Cortex of kidney (tissue), 1 donor: ENCODE data around the gene STT3B.

ENCODE experiments used
- DNase-seq: peaks from one replicate; lab custom pipeline; 2025; lab: John Stamatoyannopoulos, UW

The STT3B gene

DNA sequence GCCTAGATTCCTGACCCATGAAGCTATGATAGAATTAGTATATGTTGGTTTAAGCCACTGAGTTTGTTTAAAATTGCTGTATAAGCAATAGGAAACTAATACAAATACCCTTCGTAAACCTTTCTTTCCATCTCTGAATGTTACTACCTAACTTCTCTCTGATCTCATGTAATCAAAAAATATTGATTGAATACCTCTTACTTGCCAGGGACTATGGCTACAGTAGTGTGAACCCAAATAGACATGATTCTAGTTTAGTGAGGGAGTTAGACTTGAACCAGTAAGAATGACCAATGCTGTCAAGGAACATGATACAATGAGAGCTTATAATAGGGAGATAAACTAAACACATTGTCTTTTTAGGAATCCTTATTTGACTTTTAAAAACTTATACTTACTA, 19.4 kb downstream of the STT3B start:
- no peak for DNase-seq

DNA sequence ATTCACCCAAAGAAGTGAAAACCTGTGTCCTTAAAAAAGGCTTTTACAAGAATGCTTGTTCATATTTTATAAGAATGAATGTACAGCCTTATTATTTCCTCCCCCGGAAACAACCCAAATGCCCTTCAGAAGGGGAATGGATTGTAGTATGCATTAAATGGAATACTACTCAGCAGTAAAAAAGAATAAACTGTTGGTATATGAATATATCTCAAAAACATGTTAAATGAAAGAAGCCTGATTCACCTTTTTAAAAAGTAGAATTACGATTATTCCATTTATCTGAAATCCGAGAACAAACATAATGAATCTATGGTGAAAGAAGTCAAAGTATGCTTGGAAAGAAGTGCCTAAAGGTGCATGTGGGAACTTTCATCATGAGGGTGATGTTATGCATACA, 20.5 kb downstream of the STT3B start:
- DNase-seq = no peak

GRCh38 chr3:31555204-31555603, 22.5 kb downstream of the STT3B start:
- DNase-seq = no peak

- no peak for DNase-seq
Observed at GRCh38 chr3:31559872-31560534, 27.3 kb downstream of the STT3B start.

- DNase-seq = no peak
Observed at GRCh38 chr3:31561891-31562290, 29.2 kb downstream of the STT3B start.

GRCh38 chr3:31562525-31562924, 29.8 kb downstream of the STT3B start:
- DNase-seq = no peak

GRCh38 chr3:31565288-31565687, 32.6 kb downstream of the STT3B start:
- DNase-seq = no peak

- DNase-seq = no peak
Observed at GRCh38 chr3:31567036-31567435, 34.3 kb downstream of the STT3B start.

DNA sequence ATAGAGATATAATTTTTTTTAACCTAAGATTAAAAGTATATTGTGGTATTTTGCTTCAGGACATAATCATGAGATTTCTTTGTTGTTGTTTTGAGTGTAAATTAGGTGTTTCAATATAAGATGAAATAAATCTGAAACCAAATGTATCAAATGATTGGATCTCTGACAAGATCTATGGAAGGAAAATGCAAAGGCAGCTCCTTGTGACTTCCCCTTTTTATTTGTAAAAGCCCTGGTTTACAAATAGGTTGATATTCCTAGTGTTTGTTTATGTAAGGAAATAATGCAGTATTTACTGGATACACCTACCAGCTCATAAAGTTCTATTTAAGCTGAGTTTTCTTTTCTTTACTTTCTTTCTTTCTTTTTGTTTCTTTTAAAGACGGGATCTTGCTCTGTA, 35.9 kb downstream of the STT3B start:
- DNase-seq = no peak

DNA sequence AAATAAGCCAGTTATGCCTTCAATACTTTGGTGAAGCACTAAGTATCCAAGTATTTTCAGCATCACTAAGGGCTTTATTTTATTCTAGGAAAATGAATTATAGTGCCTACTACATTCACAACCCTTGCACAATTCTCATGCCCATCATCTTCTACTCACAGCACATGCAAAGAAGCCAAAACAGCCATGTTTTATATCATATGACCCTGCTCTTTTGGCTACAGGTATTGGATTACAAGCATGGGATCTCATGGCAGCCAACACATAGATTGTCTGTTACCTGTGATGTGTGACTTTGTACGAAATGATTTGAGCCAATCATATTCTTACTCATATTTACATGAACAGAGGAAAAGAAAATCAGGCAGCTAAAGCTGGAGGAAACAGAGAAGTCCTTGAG, 38.6 kb downstream of the STT3B start:
- no peak for DNase-seq

DNA sequence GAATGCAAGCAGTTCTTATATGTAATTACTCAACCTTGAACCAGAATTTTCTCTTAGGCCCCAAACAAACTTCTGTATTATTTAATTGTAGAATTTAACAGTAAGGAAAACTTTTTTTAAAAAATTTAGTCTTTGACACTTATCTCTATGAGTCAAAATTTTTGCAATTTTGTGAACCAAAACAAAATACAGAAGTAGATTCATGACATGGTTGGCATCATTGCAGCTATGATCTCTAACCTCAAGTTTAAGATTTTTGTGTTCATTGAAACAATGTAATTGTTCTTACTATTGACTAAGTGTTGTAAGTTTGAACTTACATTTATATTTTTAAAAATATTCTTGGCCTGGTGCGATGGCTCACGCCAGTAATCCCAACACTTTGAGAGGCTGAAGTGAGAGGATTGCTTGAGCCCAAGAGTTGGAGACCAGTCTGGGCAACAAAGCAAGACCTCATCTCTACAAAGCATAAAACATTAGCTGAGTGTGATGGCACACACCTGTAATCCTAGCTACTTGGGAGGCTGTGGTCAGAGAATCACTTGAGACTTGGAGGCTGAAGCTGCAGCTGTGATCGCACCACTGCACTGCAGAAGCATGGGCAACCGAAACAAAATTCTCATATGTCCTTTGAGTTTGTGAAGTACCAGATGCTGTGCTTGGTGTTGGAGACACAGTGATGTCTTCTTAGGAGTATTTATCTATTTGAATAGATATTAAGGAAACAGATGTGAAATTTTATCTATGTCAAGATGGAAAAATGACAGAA, 39.7 kb downstream of the STT3B start:
- no peak for DNase-seq

DNA sequence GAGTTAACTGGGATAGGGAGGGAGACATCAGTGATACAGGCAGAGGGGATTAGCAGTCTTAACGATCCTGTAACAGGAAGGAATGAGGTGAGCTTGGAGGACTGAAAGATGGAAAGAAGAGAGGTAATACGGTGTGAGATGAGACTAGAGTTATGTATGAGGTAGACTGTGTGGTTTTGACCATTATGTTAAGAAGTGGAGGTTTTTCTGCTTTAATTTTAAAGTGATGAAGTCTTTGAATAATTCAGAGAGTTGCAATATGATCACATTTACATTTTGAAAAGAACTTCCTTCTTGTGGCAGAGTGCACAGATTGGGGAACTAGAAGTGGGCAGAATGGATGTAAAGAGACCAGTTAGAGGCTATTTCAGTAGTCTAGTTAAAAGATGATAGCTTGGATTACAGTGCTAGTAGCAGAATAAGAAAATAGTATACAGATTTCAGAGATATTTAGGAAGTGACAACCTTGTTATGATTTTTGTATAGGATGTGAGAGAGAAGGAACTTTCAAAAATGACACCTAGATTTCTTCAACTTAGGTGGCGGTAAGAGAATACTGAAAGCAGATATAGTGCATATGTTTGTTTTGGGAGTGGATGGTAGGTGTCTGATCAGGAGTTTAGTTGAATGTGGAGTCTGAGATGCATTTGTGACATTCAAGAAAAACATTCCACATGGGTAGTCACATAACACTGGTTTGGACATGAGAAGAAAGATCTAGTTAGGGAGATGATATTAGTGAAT, 40.5 kb downstream of the STT3B start:
- no peak for DNase-seq

GRCh38 chr3:31575448-31575847, 42.7 kb downstream of the STT3B start:
- no peak for DNase-seq

GRCh38 chr3:31576521-31576920, 43.8 kb downstream of the STT3B start:
- DNase-seq = no peak

DNA sequence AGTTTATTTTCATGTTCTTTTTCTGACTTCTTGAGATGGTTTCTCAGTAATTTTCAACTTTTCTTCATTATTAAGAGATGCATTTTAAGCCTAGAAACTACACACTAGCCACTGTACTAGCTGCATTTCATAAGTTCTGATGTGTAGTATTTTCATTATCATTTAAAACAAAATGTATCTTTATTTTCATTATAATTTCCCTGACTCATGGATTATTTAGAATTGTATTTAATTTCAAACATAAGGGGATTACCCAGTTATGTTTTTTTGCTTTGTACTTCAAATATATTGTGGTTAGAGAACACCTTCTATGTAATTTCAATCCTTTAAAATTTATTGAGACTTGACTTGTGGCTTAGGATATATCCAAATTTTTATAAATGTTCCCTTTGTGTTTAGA, 44.5 kb downstream of the STT3B start:
- DNase-seq = no peak

- DNase-seq = no peak
Observed at GRCh38 chr3:31579828-31580227, 47.1 kb downstream of the STT3B start.

DNA sequence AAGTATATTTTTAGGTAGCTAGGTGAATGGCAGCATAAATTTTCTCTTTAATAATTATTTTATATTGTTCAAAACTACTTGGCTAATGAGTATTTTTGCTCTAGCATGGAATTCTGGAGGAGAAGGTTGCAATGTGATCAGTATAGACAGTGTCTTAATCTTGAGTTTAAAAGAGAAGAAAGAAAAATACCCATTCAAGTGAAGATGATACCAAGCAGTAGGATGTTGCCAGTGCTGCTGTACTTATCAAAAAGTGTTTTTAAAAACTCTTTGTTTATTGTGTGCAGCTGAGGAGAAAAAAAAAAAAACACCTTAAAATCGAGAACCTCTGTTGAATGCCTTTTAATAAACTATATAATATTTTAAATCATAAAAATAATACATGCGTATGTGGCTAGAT, 47.9 kb downstream of the STT3B start:
- DNase-seq = no peak

DNA sequence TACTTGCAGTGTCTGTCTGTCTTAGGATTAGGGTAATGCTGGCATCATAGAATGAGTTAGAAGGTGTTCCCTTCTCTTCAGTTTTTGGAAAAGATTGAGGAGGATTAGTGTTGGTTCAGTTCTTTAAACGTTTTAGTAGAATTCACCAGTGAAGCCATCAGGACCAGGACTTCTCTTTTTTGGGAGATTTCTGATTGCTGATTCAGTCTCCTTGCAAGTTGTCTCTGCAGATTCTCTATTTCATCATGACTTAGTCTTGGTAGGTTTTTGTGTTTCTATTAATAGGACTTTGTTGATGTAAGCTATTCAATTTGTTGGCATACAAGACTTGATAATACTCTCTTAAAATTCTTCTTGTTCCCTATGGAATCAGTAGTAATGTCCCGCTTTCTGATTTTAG, 48.9 kb downstream of the STT3B start:
- DNase-seq = no peak

- DNase-seq = no peak
Observed at GRCh38 chr3:31589228-31589627, 56.5 kb downstream of the STT3B start.

- no peak for DNase-seq
Observed at GRCh38 chr3:31590650-31591049, 57.9 kb downstream of the STT3B start.

- DNase-seq = no peak
Observed at GRCh38 chr3:31592764-31593163, 60.0 kb downstream of the STT3B start.

GRCh38 chr3:31596176-31596575, 63.5 kb downstream of the STT3B start:
- DNase-seq = no peak

DNA sequence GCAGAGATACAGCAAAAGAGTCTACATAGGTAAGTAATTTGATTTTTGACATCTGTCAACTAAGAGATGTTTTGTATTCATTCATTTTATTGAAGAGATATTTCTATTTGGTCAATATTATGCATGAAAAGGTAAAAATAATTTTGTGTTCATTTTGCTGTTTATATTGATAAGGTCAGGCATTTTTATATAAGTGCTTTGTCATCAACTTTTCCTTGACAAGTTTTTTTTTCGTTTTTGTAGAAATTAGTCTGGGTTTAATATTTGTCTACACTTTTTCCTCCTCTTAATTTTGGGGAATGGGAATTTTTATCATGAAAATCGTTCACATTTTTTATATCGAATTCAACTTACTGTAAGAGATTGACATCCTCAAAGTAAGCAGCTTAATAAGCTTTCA, 67.7 kb downstream of the STT3B start:
- no peak for DNase-seq
